SK-N-SH (cell line): ENCODE results near the gene GFY.

ENCODE experiments used
- EZH2phosphoT487 ChIP-seq: fragments of 200-600 bp; sonication (generic); IDR thresholded peaks from 2 replicates; pipeline ENCODE4 v1.6.1; 2017; ENCODE audit warnings: low read depth, mixed run types, mild to moderate bottlenecking, antibody characterized with exemption, moderate library complexity, borderline replicate concordance
- YY1 ChIP-seq: IDR thresholded peaks from 2 replicates; pipeline ENCODE4 v1.4.0; 2012; ENCODE audit warnings: low read depth, mild to moderate bottlenecking
- TF ChIP-seq, protein P1 (sequence below): fragments of 200-600 bp; sonication (generic); IDR thresholded peaks from 2 replicates; pipeline ENCODE4 v1.6.1; 2017; ENCODE audit warnings: antibody characterized with exemption, mild to moderate bottlenecking, moderate library complexity
- TF ChIP-seq, protein P2 (sequence below): IDR thresholded peaks from 2 replicates; pipeline ENCODE4; 2012

DNA sequence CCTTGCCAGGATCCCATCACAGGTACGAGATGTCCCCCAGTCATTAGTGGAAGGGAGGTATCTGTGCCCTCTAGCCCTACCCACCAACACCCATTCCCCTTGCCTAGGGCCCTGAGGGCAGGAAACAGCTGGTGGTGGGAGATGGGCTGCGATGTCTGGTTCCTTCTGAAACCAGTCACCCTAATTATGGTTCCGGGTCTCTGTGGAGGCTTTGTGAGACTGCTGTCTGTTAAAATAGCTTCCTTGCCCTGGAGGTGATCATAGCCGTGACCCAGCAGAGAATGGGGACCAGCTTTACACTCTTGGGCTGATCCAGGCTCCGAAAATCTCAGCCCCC lies 33.3 kb downstream of the GFY start:
- no peak for TF ChIP-seq EZH2phosphoT487
- TF ChIP-seq, protein P1, sequence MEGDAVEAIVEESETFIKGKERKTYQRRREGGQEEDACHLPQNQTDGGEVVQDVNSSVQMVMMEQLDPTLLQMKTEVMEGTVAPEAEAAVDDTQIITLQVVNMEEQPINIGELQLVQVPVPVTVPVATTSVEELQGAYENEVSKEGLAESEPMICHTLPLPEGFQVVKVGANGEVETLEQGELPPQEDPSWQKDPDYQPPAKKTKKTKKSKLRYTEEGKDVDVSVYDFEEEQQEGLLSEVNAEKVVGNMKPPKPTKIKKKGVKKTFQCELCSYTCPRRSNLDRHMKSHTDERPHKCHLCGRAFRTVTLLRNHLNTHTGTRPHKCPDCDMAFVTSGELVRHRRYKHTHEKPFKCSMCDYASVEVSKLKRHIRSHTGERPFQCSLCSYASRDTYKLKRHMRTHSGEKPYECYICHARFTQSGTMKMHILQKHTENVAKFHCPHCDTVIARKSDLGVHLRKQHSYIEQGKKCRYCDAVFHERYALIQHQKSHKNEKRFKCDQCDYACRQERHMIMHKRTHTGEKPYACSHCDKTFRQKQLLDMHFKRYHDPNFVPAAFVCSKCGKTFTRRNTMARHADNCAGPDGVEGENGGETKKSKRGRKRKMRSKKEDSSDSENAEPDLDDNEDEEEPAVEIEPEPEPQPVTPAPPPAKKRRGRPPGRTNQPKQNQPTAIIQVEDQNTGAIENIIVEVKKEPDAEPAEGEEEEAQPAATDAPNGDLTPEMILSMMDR, result no peak
- no peak for TF ChIP-seq YY1
- TF ChIP-seq, protein P2, sequence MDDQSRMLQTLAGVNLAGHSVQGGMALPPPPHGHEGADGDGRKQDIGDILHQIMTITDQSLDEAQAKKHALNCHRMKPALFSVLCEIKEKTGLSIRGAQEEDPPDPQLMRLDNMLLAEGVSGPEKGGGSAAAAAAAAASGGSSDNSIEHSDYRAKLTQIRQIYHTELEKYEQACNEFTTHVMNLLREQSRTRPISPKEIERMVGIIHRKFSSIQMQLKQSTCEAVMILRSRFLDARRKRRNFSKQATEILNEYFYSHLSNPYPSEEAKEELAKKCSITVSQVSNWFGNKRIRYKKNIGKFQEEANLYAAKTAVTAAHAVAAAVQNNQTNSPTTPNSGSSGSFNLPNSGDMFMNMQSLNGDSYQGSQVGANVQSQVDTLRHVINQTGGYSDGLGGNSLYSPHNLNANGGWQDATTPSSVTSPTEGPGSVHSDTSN, result no peak
